ENCODE results near the gene KRT74.

Gene KRT74

DNA sequence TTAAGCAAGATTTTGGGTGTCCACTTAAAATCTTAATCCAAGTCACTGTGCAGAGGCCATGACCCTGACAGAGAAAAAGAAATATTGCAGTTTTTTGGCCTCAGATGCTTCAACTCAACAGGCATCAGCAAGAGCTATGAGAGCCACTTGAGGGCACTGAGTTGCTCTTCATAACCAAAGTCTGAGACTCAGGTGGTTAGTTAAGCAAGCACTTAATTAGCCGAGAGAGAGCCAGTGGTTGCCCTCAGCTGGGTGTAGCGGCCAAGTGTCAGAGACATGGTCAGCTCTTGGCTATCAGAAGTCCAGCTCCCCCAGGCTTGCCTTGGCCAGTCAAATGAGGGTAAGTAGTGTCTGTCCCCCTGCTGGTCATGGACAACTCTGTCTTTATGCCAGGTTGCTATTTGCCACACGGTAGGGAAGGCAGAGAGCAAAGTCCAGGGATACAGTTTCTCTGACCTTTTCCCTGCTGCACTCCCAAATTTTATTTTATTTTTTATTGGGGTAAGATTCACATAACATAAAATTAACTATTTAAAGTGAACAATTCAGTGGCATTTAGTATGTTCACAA is 11.7 kb downstream of the KRT74 start:
- no peaks in the 10 kb centered on the region for H3K4me1 ChIP-seq (ENCODE audit: insufficient read depth, poor library complexity, severe bottlenecking)
- no peaks in the 10 kb centered on the region for H3K36me3 ChIP-seq (ENCODE audit: low read depth)
- TF ChIP-seq, protein P1, sequence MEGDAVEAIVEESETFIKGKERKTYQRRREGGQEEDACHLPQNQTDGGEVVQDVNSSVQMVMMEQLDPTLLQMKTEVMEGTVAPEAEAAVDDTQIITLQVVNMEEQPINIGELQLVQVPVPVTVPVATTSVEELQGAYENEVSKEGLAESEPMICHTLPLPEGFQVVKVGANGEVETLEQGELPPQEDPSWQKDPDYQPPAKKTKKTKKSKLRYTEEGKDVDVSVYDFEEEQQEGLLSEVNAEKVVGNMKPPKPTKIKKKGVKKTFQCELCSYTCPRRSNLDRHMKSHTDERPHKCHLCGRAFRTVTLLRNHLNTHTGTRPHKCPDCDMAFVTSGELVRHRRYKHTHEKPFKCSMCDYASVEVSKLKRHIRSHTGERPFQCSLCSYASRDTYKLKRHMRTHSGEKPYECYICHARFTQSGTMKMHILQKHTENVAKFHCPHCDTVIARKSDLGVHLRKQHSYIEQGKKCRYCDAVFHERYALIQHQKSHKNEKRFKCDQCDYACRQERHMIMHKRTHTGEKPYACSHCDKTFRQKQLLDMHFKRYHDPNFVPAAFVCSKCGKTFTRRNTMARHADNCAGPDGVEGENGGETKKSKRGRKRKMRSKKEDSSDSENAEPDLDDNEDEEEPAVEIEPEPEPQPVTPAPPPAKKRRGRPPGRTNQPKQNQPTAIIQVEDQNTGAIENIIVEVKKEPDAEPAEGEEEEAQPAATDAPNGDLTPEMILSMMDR (IDR thresholded peaks at IDR 0.05; ENCODE audit: poor library complexity, severe bottlenecking): peak; percentile 18
- H3K9me3 ChIP-seq (ENCODE audit: severe bottlenecking): no peaks in the 10 kb centered on the region
- H3K27ac ChIP-seq (ENCODE audit: poor library complexity, severe bottlenecking): no peak overlapping the region
- no peaks in the 10 kb centered on the region for H3K27me3 ChIP-seq (ENCODE audit: insufficient read depth, poor library complexity, severe bottlenecking)
- ATAC-seq (ENCODE audit: low read depth) (no peak), DNase-seq (ENCODE audit: low spot score) (no peak)
- H3K4me3 ChIP-seq (ENCODE audit: severe bottlenecking): no peak overlapping the region

- ATAC-seq (ENCODE audit: low read depth) (no peak), DNase-seq (ENCODE audit: low spot score) (no peak)
- TF ChIP-seq, protein P1 (IDR thresholded peaks at IDR 0.05; ENCODE audit: poor library complexity, severe bottlenecking): no peak
- Histone ChIP-seq H3K36me3 (ENCODE audit: low read depth) (no peaks in the 10 kb centered on the region), H3K27ac (ENCODE audit: poor library complexity, severe bottlenecking) (no peak overlapping the region), H3K9me3 (ENCODE audit: severe bottlenecking) (no peaks in the 10 kb centered on the region), H3K27me3 (ENCODE audit: insufficient read depth, poor library complexity, severe bottlenecking) (no peaks in the 10 kb centered on the region), H3K4me1 (ENCODE audit: insufficient read depth, poor library complexity, severe bottlenecking) (no peaks in the 10 kb centered on the region), H3K4me3 (ENCODE audit: severe bottlenecking) (no peak overlapping the region)
These were observed 13.7 kb downstream of the KRT74 start for GRCh38 chr12:52559979-52560378.

DNA sequence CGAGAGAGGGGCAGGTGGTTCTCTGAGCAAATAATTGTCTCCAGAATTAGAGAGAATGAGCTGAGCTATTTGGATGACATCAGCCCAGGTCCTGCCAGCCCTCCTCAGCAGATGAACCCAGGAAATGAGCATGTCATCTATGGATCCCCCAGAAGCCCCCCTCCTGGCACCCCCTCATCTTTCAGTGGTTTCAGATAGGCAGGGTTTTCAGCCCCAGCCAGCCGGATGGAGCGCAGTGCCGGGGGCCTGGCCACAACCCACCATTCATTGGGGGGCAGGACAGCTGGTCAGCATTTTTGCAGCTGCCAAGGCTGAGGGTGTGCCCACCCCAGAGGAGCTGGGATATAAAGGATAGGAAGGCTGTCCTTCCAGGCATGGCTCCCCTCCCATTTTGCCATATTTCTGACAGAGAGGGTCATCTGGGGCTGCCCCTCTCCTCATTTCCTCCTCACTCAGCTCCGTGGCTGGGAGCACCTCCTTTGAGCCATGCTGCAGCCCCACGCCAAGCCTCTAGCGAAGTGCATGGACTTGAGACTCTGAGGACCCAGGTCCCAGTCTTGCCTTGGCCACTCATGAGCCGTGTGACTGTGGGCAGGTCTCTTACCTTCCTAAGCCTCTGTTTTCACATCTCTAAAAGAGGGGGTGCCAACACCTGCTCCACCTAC is 14.7 kb downstream of the KRT74 start:
- Histone ChIP-seq H3K27me3 (ENCODE audit: insufficient read depth, poor library complexity, severe bottlenecking) (no peaks in the 10 kb centered on the region), H3K9me3 (ENCODE audit: severe bottlenecking) (no peaks in the 10 kb centered on the region), H3K36me3 (ENCODE audit: low read depth) (no peaks in the 10 kb centered on the region), H3K4me1 (ENCODE audit: insufficient read depth, poor library complexity, severe bottlenecking) (no peaks in the 10 kb centered on the region), H3K4me3 (ENCODE audit: severe bottlenecking) (no peak overlapping the region), H3K27ac (ENCODE audit: poor library complexity, severe bottlenecking) (no peak overlapping the region)
- no peak for DNase-seq (ENCODE audit: low spot score)
- no peak for ATAC-seq (ENCODE audit: low read depth)
- TF ChIP-seq, protein P1 (IDR thresholded peaks at IDR 0.05; ENCODE audit: poor library complexity, severe bottlenecking): no peak

DNA sequence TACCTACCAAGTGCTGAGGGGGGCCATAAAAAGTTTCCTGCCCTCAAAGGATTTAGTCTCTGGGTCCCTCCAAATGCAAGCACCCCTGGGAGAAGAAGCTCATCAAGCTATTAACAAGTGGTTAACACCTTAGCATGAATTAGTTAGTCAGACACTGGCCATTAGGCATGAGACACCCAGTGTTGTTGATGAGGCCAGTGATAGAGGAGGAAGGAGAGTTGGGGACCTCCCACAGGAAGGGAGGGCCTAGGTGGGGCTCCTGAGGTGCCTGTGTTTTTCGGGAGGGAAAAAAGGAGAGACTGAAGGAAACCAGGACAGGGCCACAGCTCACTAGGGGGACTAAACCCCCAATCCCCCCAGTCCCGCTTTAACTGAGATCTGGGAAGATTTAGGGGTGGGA is 16.2 kb downstream of the KRT74 start:
- TF ChIP-seq, protein P1 (IDR thresholded peaks at IDR 0.05; ENCODE audit: poor library complexity, severe bottlenecking): no peak
- no peaks in the 10 kb centered on the region for H3K9me3 ChIP-seq (ENCODE audit: severe bottlenecking)
- H3K4me1 ChIP-seq (ENCODE audit: insufficient read depth, poor library complexity, severe bottlenecking): no peaks in the 10 kb centered on the region
- no peaks in the 10 kb centered on the region for H3K27me3 ChIP-seq (ENCODE audit: insufficient read depth, poor library complexity, severe bottlenecking)
- no peak overlapping the region for H3K4me3 ChIP-seq (ENCODE audit: severe bottlenecking)
- no peak for ATAC-seq (ENCODE audit: low read depth)
- H3K36me3 ChIP-seq (ENCODE audit: low read depth): no peaks in the 10 kb centered on the region
- no peak for DNase-seq (ENCODE audit: low spot score)
- H3K27ac ChIP-seq (ENCODE audit: poor library complexity, severe bottlenecking): no peak overlapping the region

DNA sequence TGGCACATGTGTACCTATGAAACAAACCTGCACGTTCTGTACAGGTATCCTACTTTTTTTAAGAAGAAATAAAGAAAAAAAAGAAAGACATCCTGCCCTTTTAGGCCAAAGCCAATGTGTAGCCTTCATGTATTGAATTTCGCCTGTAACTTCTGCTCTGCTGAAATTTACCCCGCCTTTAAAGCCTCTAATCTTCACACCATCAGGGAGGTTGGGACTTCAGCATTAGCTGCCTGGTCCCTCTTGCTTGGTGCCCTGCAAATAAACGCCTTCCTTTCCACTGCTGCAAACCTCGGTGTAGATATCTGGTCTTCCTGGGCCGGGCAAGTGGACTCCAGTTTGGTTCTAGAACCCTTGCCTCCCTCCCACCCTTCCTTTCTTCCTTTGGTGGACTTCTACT is 18.1 kb downstream of the KRT74 start:
- no peaks in the 10 kb centered on the region for H3K4me1 ChIP-seq (ENCODE audit: insufficient read depth, poor library complexity, severe bottlenecking)
- no peak overlapping the region for H3K4me3 ChIP-seq (ENCODE audit: severe bottlenecking)
- H3K27ac ChIP-seq (ENCODE audit: poor library complexity, severe bottlenecking): no peak overlapping the region
- no peaks in the 10 kb centered on the region for H3K27me3 ChIP-seq (ENCODE audit: insufficient read depth, poor library complexity, severe bottlenecking)
- no peaks in the 10 kb centered on the region for H3K36me3 ChIP-seq (ENCODE audit: low read depth)
- ATAC-seq (ENCODE audit: low read depth) (no peak), DNase-seq (ENCODE audit: low spot score) (no peak)
- no peaks in the 10 kb centered on the region for H3K9me3 ChIP-seq (ENCODE audit: severe bottlenecking)
- TF ChIP-seq, protein P1 (IDR thresholded peaks at IDR 0.05; ENCODE audit: poor library complexity, severe bottlenecking): no peak

All from RWPE2 (cell line).